ENCODE data around the gene MARK2.

MARK2 gene

GRCh38 chr11:63813563-63814382, 25.1 kb upstream of the MARK2 start:
- DNase-seq (ENCODE audit: insufficient read length) (peak; percentile 58), FAIRE-seq (no peak)
- TF ChIP-seq TAF1 (IDR thresholded peaks at IDR 0.05; ENCODE audit: borderline replicate concordance, low read depth, low read length) (no peak), POLR2AphosphoS5 (IDR thresholded peaks at IDR 0.05; ENCODE audit: low read depth, low read length) (0 out of 2 replicates have a peak, but pooled peaks have one; percentile 12), POLR2A (IDR thresholded peaks at IDR 0.05; ENCODE audit: low read depth, low read length) (0 out of 2 replicates have a peak, but pooled peaks have one; percentile 27)

GRCh38 chr11:63814383-63814736, 24.6 kb upstream of the MARK2 start:
- DNase-seq (ENCODE audit: insufficient read length) (no peak), FAIRE-seq (no peak)
- peak; percentile 10; the same call in 1 of the 2 replicates for TF ChIP-seq POLR2AphosphoS5 (IDR thresholded peaks at IDR 0.05; ENCODE audit: low read depth, low read length)
- no peak for TF ChIP-seq TAF1 (IDR thresholded peaks at IDR 0.05; ENCODE audit: borderline replicate concordance, low read depth, low read length)
- no peak for TF ChIP-seq POLR2A (IDR thresholded peaks at IDR 0.05; ENCODE audit: low read depth, low read length)

- FAIRE-seq, result no peak
- TF ChIP-seq POLR2AphosphoS5 (IDR thresholded peaks at IDR 0.05; ENCODE audit: low read depth, low read length), result no peak
- TF ChIP-seq TAF1 (IDR thresholded peaks at IDR 0.05; ENCODE audit: borderline replicate concordance, low read depth, low read length), result no peak
- DNase-seq (ENCODE audit: insufficient read length), result no peak
Measured at GRCh38 chr11:63816166-63816565, 22.7 kb upstream of the MARK2 start.

- FAIRE-seq, result no peak
- no peak for DNase-seq (ENCODE audit: insufficient read length)
- no peak for TF ChIP-seq POLR2AphosphoS5 (IDR thresholded peaks at IDR 0.05; ENCODE audit: low read depth, low read length)
- no peak for TF ChIP-seq POLR2A (IDR thresholded peaks at IDR 0.05; ENCODE audit: low read depth, low read length)
- TF ChIP-seq TAF1 (IDR thresholded peaks at IDR 0.05; ENCODE audit: borderline replicate concordance, low read depth, low read length), result no peak
Measured at GRCh38 chr11:63816732-63817131, 22.2 kb upstream of the MARK2 start.

- FAIRE-seq (no peak), DNase-seq (ENCODE audit: insufficient read length) (no peak)
- TF ChIP-seq POLR2A (IDR thresholded peaks at IDR 0.05; ENCODE audit: low read depth, low read length) (no peak), TAF1 (IDR thresholded peaks at IDR 0.05; ENCODE audit: borderline replicate concordance, low read depth, low read length) (no peak), POLR2AphosphoS5 (IDR thresholded peaks at IDR 0.05; ENCODE audit: low read depth, low read length) (no peak)
Measured at GRCh38 chr11:63817758-63818498, 21.0 kb upstream of the MARK2 start.

- FAIRE-seq (no peak), DNase-seq (ENCODE audit: insufficient read length) (no peak)
- TF ChIP-seq POLR2AphosphoS5 (IDR thresholded peaks at IDR 0.05; ENCODE audit: low read depth, low read length) (no peak), POLR2A (IDR thresholded peaks at IDR 0.05; ENCODE audit: low read depth, low read length) (no peak), TAF1 (IDR thresholded peaks at IDR 0.05; ENCODE audit: borderline replicate concordance, low read depth, low read length) (no peak)
Measured at GRCh38 chr11:63818609-63819008, 20.3 kb upstream of the MARK2 start.

- FAIRE-seq, result no peak
- DNase-seq (ENCODE audit: insufficient read length), result no peak
- no peak for TF ChIP-seq POLR2A (IDR thresholded peaks at IDR 0.05; ENCODE audit: low read depth, low read length)
- TF ChIP-seq POLR2AphosphoS5 (IDR thresholded peaks at IDR 0.05; ENCODE audit: low read depth, low read length), result no peak
- TF ChIP-seq TAF1 (IDR thresholded peaks at IDR 0.05; ENCODE audit: borderline replicate concordance, low read depth, low read length), result no peak
Measured at GRCh38 chr11:63821411-63821810, 17.5 kb upstream of the MARK2 start.

- no peak for FAIRE-seq
- no peak for DNase-seq (ENCODE audit: insufficient read length)
- TF ChIP-seq TAF1 (IDR thresholded peaks at IDR 0.05; ENCODE audit: borderline replicate concordance, low read depth, low read length), result no peak
- no peak for TF ChIP-seq POLR2A (IDR thresholded peaks at IDR 0.05; ENCODE audit: low read depth, low read length)
- TF ChIP-seq POLR2AphosphoS5 (IDR thresholded peaks at IDR 0.05; ENCODE audit: low read depth, low read length), result no peak
Measured at GRCh38 chr11:63826471-63827190, 12.3 kb upstream of the MARK2 start.

GRCh38 chr11:63829823-63830489, 9.0 kb upstream of the MARK2 start:
- DNase-seq (ENCODE audit: insufficient read length) (no peak), FAIRE-seq (peak; percentile 73)
- no peak for TF ChIP-seq TAF1 (IDR thresholded peaks at IDR 0.05; ENCODE audit: borderline replicate concordance, low read depth, low read length)
- no peak for TF ChIP-seq POLR2A (IDR thresholded peaks at IDR 0.05; ENCODE audit: low read depth, low read length)
- TF ChIP-seq POLR2AphosphoS5 (IDR thresholded peaks at IDR 0.05; ENCODE audit: low read depth, low read length), result no peak

- FAIRE-seq (no peak), DNase-seq (ENCODE audit: insufficient read length) (no peak)
- TF ChIP-seq POLR2AphosphoS5 (IDR thresholded peaks at IDR 0.05; ENCODE audit: low read depth, low read length) (no peak), TAF1 (IDR thresholded peaks at IDR 0.05; ENCODE audit: borderline replicate concordance, low read depth, low read length) (no peak), POLR2A (IDR thresholded peaks at IDR 0.05; ENCODE audit: low read depth, low read length) (no peak)
Measured at GRCh38 chr11:63831326-63831725, 7.6 kb upstream of the MARK2 start.

GRCh38 chr11:63832336-63832735, 6.6 kb upstream of the MARK2 start:
- DNase-seq (ENCODE audit: insufficient read length), result no peak
- TF ChIP-seq POLR2AphosphoS5 (IDR thresholded peaks at IDR 0.05; ENCODE audit: low read depth, low read length) (no peak), TAF1 (IDR thresholded peaks at IDR 0.05; ENCODE audit: borderline replicate concordance, low read depth, low read length) (no peak), POLR2A (IDR thresholded peaks at IDR 0.05; ENCODE audit: low read depth, low read length) (no peak)
- FAIRE-seq, result no peak
